DND-41 (cell line): Measurements from ENCODE around the gene NCSTN.

ENCODE experiments used
- ATAC-seq: fragments of 200-7000 bp; cut with Tn5 transposase; 3 replicates; pipeline ENCODE4 v1.9.1; 2021; ENCODE audit warnings: low read depth; ENCODE audit not compliant: insufficient read depth
- DNase-seq: peaks from one replicate; pipeline ENCODE4 v3.0.0-alpha.2; 2020
- H2AFZ ChIP-seq: 2 replicates; pipeline ENCODE4 v1.6.0; 2012; ENCODE audit warnings: low read depth, low read length
- H3K27ac ChIP-seq: 2 replicates; pipeline ENCODE4 v1.5.1; 2012; ENCODE audit warnings: low read length, inconsistent platforms
- H3K27me3 ChIP-seq: fragments of 200-600 bp; sonication (generic); 2 replicates; pipeline ENCODE4 v1.6.0; 2012; ENCODE audit warnings: low read length, mild to moderate bottlenecking, inconsistent platforms; ENCODE audit not compliant: insufficient read depth, poor library complexity
- H3K36me3 ChIP-seq: 2 replicates; pipeline ENCODE4 v1.5.1; 2012; ENCODE audit warnings: low read length, inconsistent platforms; ENCODE audit not compliant: insufficient read depth
- H3K4me1 ChIP-seq: 2 replicates; pipeline ENCODE4 v1.5.1; 2012; ENCODE audit warnings: mild to moderate bottlenecking, low read length; ENCODE audit not compliant: insufficient read depth
- H3K4me2 ChIP-seq: 2 replicates; pipeline ENCODE4 v1.6.0; 2012; ENCODE audit warnings: mild to moderate bottlenecking, moderate library complexity, low read length, inconsistent platforms; ENCODE audit not compliant: insufficient read depth
- H3K4me3 ChIP-seq, 2 experiments: fragments of 200-600 bp in 1 of 2; shearing (Covaris generic) in 1 of 2; 2 replicates each; pipeline ENCODE4 v1.5.1; 2012 to 2016; ENCODE audit warnings: inconsistent platforms in 2 of 2, low read length in 2 of 2, mild to moderate bottlenecking in 2 of 2, low read depth in 1 of 2, moderate library complexity in 1 of 2
- H3K79me2 ChIP-seq: 2 replicates; pipeline ENCODE4 v1.6.0; 2012; ENCODE audit warnings: low read length, inconsistent platforms; ENCODE audit not compliant: insufficient read depth
- H3K9ac ChIP-seq: 2 replicates; pipeline ENCODE4 v1.6.0; 2012; ENCODE audit warnings: low read depth, mild to moderate bottlenecking, inconsistent platforms, low read length, moderate library complexity
- H3K9me3 ChIP-seq: 2 replicates; pipeline ENCODE4 v1.5.1; 2012; ENCODE audit warnings: low read length, moderate library complexity, mild to moderate bottlenecking, inconsistent platforms; ENCODE audit not compliant: insufficient read depth, severe bottlenecking
- H4K20me1 ChIP-seq: 2 replicates; pipeline ENCODE4 v1.6.0; 2012; ENCODE audit warnings: low read length; ENCODE audit not compliant: insufficient read depth
- EZH2 ChIP-seq: IDR thresholded peaks from 3 replicates; pipeline ENCODE4 v1.6.1; 2012; ENCODE audit warnings: borderline replicate concordance, low read depth, mild to moderate bottlenecking, moderate library complexity, low read length, inconsistent platforms; ENCODE audit not compliant: severe bottlenecking
- TF ChIP-seq, protein P1 (sequence below): IDR thresholded peaks from 2 replicates; pipeline ENCODE4 v1.5.1; 2012; ENCODE audit warnings: borderline replicate concordance, low read length, moderate library complexity, mild to moderate bottlenecking; ENCODE audit not compliant: poor library complexity, severe bottlenecking; ENCODE audit errors: extremely low read depth

The NCSTN gene

DNA sequence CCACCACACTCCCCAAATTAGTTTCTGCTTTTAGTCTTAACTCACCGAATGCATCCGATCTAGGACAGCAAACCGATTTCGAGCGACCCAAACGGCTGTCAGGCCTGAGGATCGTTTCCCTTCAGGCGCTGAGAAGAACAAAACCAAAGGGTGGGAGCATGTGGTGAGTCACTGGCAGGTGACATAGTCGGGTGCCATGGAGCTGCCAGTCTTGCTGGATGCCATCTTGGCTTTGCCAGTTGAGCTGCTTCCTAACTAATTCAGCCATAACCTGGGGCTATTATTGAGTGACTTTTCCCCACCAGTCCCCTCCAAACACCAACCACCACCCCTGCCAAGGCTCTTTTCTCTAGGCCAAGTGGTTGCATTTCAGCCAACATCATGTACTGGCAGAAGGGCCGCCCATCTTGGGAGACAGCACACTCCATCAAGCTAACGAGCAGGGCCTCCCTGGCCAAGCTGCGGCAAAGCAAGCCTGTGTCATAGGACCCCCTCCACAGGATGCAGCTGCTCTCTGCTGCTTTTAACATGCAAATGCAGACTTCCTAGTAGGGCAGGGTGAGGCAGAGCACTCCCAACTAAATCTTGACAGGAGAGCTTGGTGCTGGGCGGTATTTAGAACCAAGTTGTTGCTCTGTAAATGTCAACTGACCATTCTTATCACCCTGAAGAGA lies 35.9 kb upstream of the NCSTN start:
- no peaks in the 10 kb centered on the region for H4K20me1 ChIP-seq
- H3K79me2 ChIP-seq: no peaks in the 10 kb centered on the region
- no peak overlapping the region for H3K4me2 ChIP-seq
- H3K27ac ChIP-seq: no peak overlapping the region
- no peaks in the 10 kb centered on the region for H3K4me1 ChIP-seq
- no peak for TF ChIP-seq EZH2
- TF ChIP-seq, protein P1, sequence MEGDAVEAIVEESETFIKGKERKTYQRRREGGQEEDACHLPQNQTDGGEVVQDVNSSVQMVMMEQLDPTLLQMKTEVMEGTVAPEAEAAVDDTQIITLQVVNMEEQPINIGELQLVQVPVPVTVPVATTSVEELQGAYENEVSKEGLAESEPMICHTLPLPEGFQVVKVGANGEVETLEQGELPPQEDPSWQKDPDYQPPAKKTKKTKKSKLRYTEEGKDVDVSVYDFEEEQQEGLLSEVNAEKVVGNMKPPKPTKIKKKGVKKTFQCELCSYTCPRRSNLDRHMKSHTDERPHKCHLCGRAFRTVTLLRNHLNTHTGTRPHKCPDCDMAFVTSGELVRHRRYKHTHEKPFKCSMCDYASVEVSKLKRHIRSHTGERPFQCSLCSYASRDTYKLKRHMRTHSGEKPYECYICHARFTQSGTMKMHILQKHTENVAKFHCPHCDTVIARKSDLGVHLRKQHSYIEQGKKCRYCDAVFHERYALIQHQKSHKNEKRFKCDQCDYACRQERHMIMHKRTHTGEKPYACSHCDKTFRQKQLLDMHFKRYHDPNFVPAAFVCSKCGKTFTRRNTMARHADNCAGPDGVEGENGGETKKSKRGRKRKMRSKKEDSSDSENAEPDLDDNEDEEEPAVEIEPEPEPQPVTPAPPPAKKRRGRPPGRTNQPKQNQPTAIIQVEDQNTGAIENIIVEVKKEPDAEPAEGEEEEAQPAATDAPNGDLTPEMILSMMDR: no peak
- H3K9me3 ChIP-seq: no peaks in the 10 kb centered on the region
- H3K36me3 ChIP-seq: peaks cover 89% of the 10 kb centered on the region
- no peak overlapping the region for H3K4me3 ChIP-seq
- no peak overlapping the region for H3K9ac ChIP-seq
- no peak overlapping the region for H2AFZ ChIP-seq
- no peak for DNase-seq
- H3K27me3 ChIP-seq: no peaks in the 10 kb centered on the region
- no peak for ATAC-seq

DNA sequence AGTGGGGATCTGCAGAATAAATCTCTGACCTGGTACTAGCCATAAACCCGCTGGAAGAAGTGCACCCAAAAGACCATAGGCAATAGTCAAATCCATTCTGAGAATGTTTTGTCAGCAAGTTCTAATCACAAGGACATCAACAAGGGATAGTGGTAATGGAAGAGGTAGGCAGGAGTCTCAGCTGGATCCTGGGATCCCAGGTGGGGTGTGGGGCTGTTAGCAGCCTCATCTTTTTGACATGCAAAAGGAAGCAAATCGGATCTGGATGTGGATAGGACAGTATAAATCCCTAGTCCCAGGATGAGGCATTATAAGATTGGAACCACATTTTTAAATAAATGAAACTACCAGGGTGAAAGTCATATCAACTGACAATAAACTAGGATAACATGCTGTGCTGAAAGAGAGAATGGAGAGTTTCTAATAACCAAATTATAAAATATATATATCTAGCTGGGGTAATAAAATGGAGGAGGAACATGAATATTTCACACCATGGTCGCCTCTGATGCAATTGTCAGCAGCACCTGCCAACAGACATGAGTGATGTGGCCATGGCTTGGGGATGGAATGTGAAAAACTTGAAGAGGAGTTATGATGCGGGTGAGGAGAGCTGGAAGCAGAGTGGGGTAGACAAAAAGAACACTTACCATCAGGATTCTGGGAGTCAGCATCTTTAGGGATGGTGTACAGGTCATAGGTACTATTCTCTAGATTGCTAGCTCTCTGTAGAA lies 34.6 kb upstream of the NCSTN start:
- TF ChIP-seq, protein P1: no peak
- TF ChIP-seq EZH2: no peak
- no peak overlapping the region for H3K4me2 ChIP-seq
- H3K36me3 ChIP-seq: peaks cover 91% of the 10 kb centered on the region
- no peak overlapping the region for H3K9ac ChIP-seq
- no peaks in the 10 kb centered on the region for H3K9me3 ChIP-seq
- H3K4me3 ChIP-seq: no peak overlapping the region
- H3K27ac ChIP-seq: no peak overlapping the region
- no peaks in the 10 kb centered on the region for H4K20me1 ChIP-seq
- H2AFZ ChIP-seq: no peak overlapping the region
- no peaks in the 10 kb centered on the region for H3K79me2 ChIP-seq
- H3K4me1 ChIP-seq: no peaks in the 10 kb centered on the region
- no peak for ATAC-seq
- no peaks in the 10 kb centered on the region for H3K27me3 ChIP-seq
- DNase-seq: no peak

DNA sequence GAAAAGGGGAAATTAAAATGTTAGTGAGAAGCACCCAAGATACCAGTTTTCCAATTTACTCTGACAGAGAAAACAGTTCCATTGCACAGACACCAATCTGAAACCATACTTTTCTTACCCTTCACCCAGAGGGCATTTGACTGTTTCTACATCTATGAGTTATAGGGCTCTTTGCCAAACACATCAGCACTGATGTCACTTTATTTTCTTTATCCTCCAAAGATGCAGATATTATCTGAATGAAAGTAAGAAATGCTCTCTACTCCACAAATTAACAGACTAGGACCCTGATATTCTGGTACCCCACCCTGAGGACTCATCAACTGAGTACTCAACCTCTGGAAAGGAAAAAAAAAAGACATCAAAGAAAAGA lies 34.0 kb upstream of the NCSTN start:
- DNase-seq: no peak
- Histone ChIP-seq H2AFZ (no peak overlapping the region), H3K9me3 (no peaks in the 10 kb centered on the region), H3K27me3 (no peaks in the 10 kb centered on the region), H3K4me1 (no peaks in the 10 kb centered on the region), H3K36me3 (peaks cover 91% of the 10 kb centered on the region), H4K20me1 (no peaks in the 10 kb centered on the region), H3K4me3 (no peak overlapping the region), H3K9ac (no peak overlapping the region), H3K4me2 (no peak overlapping the region), H3K79me2 (no peaks in the 10 kb centered on the region), H3K27ac (no peak overlapping the region)
- TF ChIP-seq, protein P1: no peak
- TF ChIP-seq EZH2: no peak
- ATAC-seq: no peak
